ENCODE data around the gene UNC5C. TPM values are rescaled to one million over a fixed set of nuclear protein-coding genes. Genes with fewer than 3 reads are reported as not detected.

The UNC5C gene
- total RNA-seq, 1 donor from 2014 or later = not detected

DNA sequence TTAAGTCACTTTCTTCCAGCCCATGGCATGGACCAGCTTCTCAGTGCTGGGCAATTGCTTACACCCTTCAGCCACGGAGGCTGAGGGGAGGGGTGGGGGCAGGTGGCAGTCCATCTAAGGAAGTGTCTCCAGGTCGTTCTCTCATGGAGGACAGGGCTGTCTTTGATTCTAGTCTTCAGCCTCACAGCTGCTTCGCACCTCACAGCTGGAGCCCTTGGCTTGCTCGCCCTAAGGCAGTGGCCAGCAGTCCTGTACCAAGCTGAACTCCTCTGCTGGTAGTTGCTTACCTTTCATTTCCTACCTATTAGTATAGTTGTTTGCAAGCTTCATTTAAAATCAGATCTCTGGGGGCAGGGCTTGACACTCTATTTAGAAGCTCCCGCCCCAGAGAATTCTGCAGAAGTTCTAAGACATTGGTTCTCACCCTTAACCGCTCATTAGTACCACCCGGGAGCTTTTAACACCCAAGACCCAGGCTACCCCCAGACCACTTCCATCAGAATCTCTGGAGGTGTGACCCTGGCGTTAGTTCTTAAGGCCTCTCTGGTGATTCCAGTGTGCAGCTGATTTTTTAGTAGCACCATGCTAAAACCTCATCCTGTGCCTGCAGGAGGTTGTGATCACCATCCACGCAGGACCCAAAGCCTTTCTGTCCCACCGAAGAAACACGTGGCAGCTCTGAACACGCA is 386.8 kb downstream of the UNC5C start:
- no peak for FAIRE-seq
- TF ChIP-seq, protein P1, sequence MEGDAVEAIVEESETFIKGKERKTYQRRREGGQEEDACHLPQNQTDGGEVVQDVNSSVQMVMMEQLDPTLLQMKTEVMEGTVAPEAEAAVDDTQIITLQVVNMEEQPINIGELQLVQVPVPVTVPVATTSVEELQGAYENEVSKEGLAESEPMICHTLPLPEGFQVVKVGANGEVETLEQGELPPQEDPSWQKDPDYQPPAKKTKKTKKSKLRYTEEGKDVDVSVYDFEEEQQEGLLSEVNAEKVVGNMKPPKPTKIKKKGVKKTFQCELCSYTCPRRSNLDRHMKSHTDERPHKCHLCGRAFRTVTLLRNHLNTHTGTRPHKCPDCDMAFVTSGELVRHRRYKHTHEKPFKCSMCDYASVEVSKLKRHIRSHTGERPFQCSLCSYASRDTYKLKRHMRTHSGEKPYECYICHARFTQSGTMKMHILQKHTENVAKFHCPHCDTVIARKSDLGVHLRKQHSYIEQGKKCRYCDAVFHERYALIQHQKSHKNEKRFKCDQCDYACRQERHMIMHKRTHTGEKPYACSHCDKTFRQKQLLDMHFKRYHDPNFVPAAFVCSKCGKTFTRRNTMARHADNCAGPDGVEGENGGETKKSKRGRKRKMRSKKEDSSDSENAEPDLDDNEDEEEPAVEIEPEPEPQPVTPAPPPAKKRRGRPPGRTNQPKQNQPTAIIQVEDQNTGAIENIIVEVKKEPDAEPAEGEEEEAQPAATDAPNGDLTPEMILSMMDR (IDR thresholded peaks at IDR 0.05; ENCODE audit: insufficient read depth, low read length, severe bottlenecking) = no peak
- no peak overlapping the region for H3K4me3 ChIP-seq (ENCODE audit: low read depth, low read length)

DNA sequence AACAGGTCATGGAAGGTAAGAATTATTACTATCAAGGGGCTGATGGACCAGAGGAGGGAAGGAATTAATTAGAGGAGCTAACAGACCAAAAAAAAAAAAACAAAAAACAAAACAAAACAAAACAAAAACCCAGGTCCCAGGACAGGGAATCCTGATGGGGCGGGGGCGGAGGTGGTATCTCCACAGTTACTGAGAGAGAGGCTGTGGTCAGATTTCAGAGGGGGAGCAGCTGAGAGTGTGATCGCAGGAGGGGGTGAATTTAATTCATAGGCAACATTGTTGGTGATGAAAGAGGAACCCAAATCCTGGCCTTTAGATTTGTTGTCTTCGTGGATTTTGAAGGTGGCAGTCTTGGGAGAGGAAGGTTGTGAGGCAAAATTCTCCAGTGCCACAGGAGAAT is 389.4 kb downstream of the UNC5C start:
- Histone ChIP-seq H3K4me3 (ENCODE audit: low read depth, low read length) (no peak overlapping the region), H3K36me3 (ENCODE audit: control insufficient read depth, insufficient read depth, low read length) (no peaks in the 10 kb centered on the region), H3K27me3 (ENCODE audit: control insufficient read depth, insufficient read depth, low read length) (no peaks in the 10 kb centered on the region)
- FAIRE-seq (no peak), DNase-seq (ENCODE audit: low read depth) (no peak)
- TF ChIP-seq, protein P1 (IDR thresholded peaks at IDR 0.05; ENCODE audit: insufficient read depth, low read length, severe bottlenecking) = no peak

More for the DNA sequence above, 386.8 kb downstream of the UNC5C start:
- Histone ChIP-seq H3K27me3 (ENCODE audit: control insufficient read depth, insufficient read depth, low read length) (no peaks in the 10 kb centered on the region), H3K36me3 (ENCODE audit: control insufficient read depth, insufficient read depth, low read length) (no peaks in the 10 kb centered on the region)
- no peak for DNase-seq (ENCODE audit: low read depth)

DNA sequence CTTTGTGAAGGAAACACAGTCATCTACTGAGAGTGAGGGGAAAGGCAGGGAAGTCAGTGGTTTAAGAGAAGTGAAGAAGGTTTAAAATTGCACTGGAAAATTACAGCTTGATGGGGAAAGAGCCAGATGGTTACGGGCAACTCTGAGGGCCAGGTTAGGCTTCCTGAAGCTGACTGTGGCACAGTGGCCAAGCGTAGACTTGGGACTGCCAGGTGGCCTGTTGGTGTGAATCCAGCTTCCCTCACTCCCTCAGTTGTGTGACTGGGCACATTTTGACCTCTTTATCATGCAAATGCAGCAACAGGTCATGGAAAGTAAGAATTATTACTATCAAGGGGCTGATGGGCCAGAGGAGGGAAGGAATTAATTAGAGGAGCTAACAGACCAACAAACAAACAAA is 390.1 kb downstream of the UNC5C start:
- H3K4me3 ChIP-seq (ENCODE audit: low read depth, low read length) = no peak overlapping the region
- DNase-seq (ENCODE audit: low read depth) (no peak), FAIRE-seq (no peak)
- H3K27me3 ChIP-seq (ENCODE audit: control insufficient read depth, insufficient read depth, low read length) = no peaks in the 10 kb centered on the region
- no peaks in the 10 kb centered on the region for H3K36me3 ChIP-seq (ENCODE audit: control insufficient read depth, insufficient read depth, low read length)
- TF ChIP-seq, protein P1 (IDR thresholded peaks at IDR 0.05; ENCODE audit: insufficient read depth, low read length, severe bottlenecking) = no peak

DNA sequence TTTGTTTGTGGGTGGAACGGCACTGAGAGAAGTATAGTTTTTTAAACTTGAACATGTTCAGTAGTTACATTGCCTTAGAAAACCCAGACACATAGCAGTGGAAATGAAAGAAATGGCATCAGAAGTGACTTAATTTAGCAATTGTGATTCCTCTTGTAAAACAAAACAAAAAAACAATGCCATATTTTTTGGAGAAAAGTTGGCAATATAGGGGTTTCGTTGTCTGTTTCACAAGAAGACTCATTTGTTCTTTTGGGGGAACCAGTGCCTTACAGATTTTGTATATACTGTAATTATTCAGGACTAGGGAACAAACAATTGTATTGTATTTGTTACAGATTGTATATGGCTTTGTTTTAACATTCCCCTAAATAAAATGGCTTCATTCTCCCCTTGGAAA is 390.7 kb downstream of the UNC5C start:
- TF ChIP-seq, protein P1 (IDR thresholded peaks at IDR 0.05; ENCODE audit: insufficient read depth, low read length, severe bottlenecking) = no peak
- Histone ChIP-seq H3K27me3 (ENCODE audit: control insufficient read depth, insufficient read depth, low read length) (no peaks in the 10 kb centered on the region), H3K36me3 (ENCODE audit: control insufficient read depth, insufficient read depth, low read length) (no peaks in the 10 kb centered on the region), H3K4me3 (ENCODE audit: low read depth, low read length) (no peak overlapping the region)
- DNase-seq (ENCODE audit: low read depth) = no peak
- FAIRE-seq = no peak

DNA sequence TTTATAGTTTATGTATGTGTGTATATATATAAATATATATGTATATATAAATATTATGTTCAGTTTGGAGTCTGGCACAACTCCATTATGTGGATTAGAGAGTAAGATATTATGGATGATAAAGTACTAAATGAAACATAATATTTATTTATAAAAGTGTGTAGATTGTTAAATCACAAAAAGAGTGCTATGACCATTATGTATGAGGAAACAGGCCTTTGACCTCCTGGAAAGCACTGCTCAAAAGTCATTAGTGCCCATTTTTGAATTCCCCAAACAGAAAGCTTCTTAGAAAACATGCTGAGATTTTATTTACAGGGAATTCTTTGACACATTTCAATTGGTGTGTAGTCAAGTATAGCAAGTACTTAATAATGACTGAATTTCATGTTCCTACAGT is 391.2 kb downstream of the UNC5C start:
- DNase-seq (ENCODE audit: low read depth) (no peak), FAIRE-seq (no peak)
- Histone ChIP-seq H3K36me3 (ENCODE audit: control insufficient read depth, insufficient read depth, low read length) (no peaks in the 10 kb centered on the region), H3K4me3 (ENCODE audit: low read depth, low read length) (no peak overlapping the region), H3K27me3 (ENCODE audit: control insufficient read depth, insufficient read depth, low read length) (no peaks in the 10 kb centered on the region)
- TF ChIP-seq, protein P1 (IDR thresholded peaks at IDR 0.05; ENCODE audit: insufficient read depth, low read length, severe bottlenecking) = no peak

DNA sequence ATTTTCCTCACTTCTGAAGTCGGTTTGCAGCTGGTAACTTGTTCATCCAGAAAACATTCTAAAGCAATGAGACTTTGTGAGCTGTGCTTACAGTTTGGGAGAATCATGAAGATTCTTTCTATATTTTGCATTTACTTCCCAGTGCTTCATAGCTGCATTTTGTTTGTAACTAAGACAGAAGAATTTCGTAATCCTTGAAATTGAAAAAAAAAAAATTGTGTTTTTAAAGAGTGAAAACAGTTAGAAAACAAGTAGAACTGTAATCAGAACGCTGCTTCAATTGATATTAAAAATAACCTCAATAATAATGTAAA is 392.4 kb downstream of the UNC5C start:
- TF ChIP-seq, protein P1 (IDR thresholded peaks at IDR 0.05; ENCODE audit: insufficient read depth, low read length, severe bottlenecking) = no peak
- no peak for FAIRE-seq
- no peaks in the 10 kb centered on the region for H3K36me3 ChIP-seq (ENCODE audit: control insufficient read depth, insufficient read depth, low read length)
- no peaks in the 10 kb centered on the region for H3K27me3 ChIP-seq (ENCODE audit: control insufficient read depth, insufficient read depth, low read length)
- no peak overlapping the region for H3K4me3 ChIP-seq (ENCODE audit: low read depth, low read length)
- DNase-seq (ENCODE audit: low read depth) = no peak

All from bronchial epithelial cell (primary cell).